H1 (cell line): ENCODE data around the gene CLN6. TPM values are rescaled to one million over a fixed set of nuclear protein-coding genes. Genes with fewer than 3 reads are reported as not detected.

ENCODE experiments used
- CTCF ChIA-PET: fragments of 300-600 bp; sonication (Branson Sonifier 250); formaldehyde crosslinking; loops from one replicate; lab custom pipeline; 2021; ENCODE audit not compliant: partially characterized antibody; lab: Charles Lee
- POLR2A ChIA-PET: fragments of 300-600 bp; sonication (Branson Sonifier 250); formaldehyde crosslinking; loops from one replicate; lab custom pipeline; 2021; ENCODE audit warnings: inconsistent platforms; ENCODE audit not compliant: partially characterized antibody; lab: Charles Lee
- DNase-seq, 2 experiments: peaks; one replicate each; pipeline versions ENCODE4 v3.0.0 to v3.0.0-alpha.2; 2010 to 2022; ENCODE audit warnings: low spot score in 2 of 2, low read depth in 1 of 2, mixed read lengths in 1 of 2
- FAIRE-seq: peaks from 2 replicates; lab custom pipeline; 2011; peaks lifted over from hg19 to GRCh38; lab: Jason Lieb, UNC
- H2AFZ ChIP-seq: 2 replicates; pipeline ENCODE4 v1.8.1; 2012; ENCODE audit warnings: low read length, inconsistent platforms
- H2AK5ac ChIP-seq: 2 replicates; pipeline ENCODE4 v1.6.1; 2013; ENCODE audit warnings: low read depth, low read length
- H2BK120ac ChIP-seq: replicated peaks from 2 replicates; pipeline ENCODE3; 2013; ENCODE audit warnings: low read depth, low read length, inconsistent platforms
- H2BK12ac ChIP-seq: 2 replicates; pipeline ENCODE4 v1.6.1; 2013; ENCODE audit warnings: low read depth, low read length
- H2BK15ac ChIP-seq: 2 replicates; pipeline ENCODE4 v1.6.1; 2013; ENCODE audit warnings: low read length
- H2BK20ac ChIP-seq: 2 replicates; pipeline ENCODE4 v1.6.1; 2013; ENCODE audit warnings: low read length
- H2BK5ac ChIP-seq: 2 replicates; pipeline ENCODE4 v1.6.1; 2013; ENCODE audit warnings: low read depth, low read length
- H3K14ac ChIP-seq: 2 replicates; pipeline ENCODE4 v1.6.1; 2013; ENCODE audit warnings: inconsistent platforms; ENCODE audit not compliant: insufficient read length
- H3K18ac ChIP-seq: 2 replicates; pipeline ENCODE4 v1.6.1; 2013; ENCODE audit warnings: low read length; ENCODE audit errors: extremely low read depth
- H3K23ac ChIP-seq: 2 replicates; pipeline ENCODE4 v1.6.1; 2013; ENCODE audit warnings: inconsistent platforms; ENCODE audit not compliant: insufficient read length
- H3K23me2 ChIP-seq: 2 replicates; pipeline ENCODE4 v1.6.1; 2013; ENCODE audit warnings: low read depth, low read length
- H3K27ac ChIP-seq: 2 replicates; pipeline ENCODE4 v1.6.1; 2011; ENCODE audit warnings: low read depth, low read length, inconsistent platforms
- H3K27me3 ChIP-seq, 4 experiments: replicated peaks in 1 of 4; 1 replicate in 1 of 4; 2 replicates in 3 of 4; pipeline versions ENCODE4 v1.6.1 to v1.8.1; 2011 to 2013; ENCODE audit warnings: low read length in 3 of 4, mild to moderate bottlenecking in 3 of 4, inconsistent platforms in 2 of 4, mixed read lengths in 2 of 4, moderate library complexity in 1 of 4; ENCODE audit not compliant: control insufficient read depth in 3 of 4, insufficient read depth in 3 of 4; ENCODE audit errors: extremely low read depth in 1 of 4
- H3K36me3 ChIP-seq, 4 experiments: 2 replicates each; pipeline versions ENCODE4 v1.6.1 to v1.8.1; 2011 to 2013; ENCODE audit warnings: mild to moderate bottlenecking in 4 of 4, low read length in 3 of 4, moderate library complexity in 2 of 4, control low read depth in 1 of 4, inconsistent platforms in 1 of 4; ENCODE audit not compliant: insufficient read depth in 4 of 4, control insufficient read depth in 2 of 4
- H3K4ac ChIP-seq: replicated peaks from 2 replicates; pipeline ENCODE3; 2013; ENCODE audit warnings: low read length, low read depth, mixed read lengths, inconsistent platforms; ENCODE audit not compliant: insufficient read length
- H3K4me1 ChIP-seq, 4 experiments: replicated peaks in 1 of 4; 1 replicate in 1 of 4; 2 replicates in 3 of 4; pipeline versions ENCODE4 v1.6.1 to v1.8.1; 2011 to 2013; ENCODE audit warnings: low read length in 3 of 4, inconsistent platforms in 2 of 4, mixed read lengths in 1 of 4; ENCODE audit not compliant: insufficient read depth in 4 of 4, control insufficient read depth in 3 of 4
- H3K4me2 ChIP-seq, 2 experiments: 2 replicates each; pipeline versions ENCODE4 v1.6.1 to v1.8.1; 2011 to 2013; ENCODE audit warnings: low read depth in 2 of 2, low read length in 2 of 2, control low read depth in 1 of 2, inconsistent platforms in 1 of 2, mild to moderate bottlenecking in 1 of 2; ENCODE audit not compliant: insufficient read depth in 1 of 2
- H3K4me3 ChIP-seq, 4 experiments: fragments of 200-600, 300-600 bp in 1 of 4; sonication (generic), shearing (Covaris generic), sonication (Bioruptor Twin) in 1 of 4; 2 replicates each; pipeline versions ENCODE4 v1.5.1 to v1.8.1; 2011 to 2016; ENCODE audit warnings: low read length in 4 of 4, low read depth in 3 of 4, control low read depth in 2 of 4, inconsistent platforms in 2 of 4, mild to moderate bottlenecking in 2 of 4, mixed read lengths in 1 of 4, moderate library complexity in 1 of 4; ENCODE audit not compliant: insufficient read depth in 2 of 4; ENCODE audit errors: extremely low read depth in 1 of 4
- H3K56ac ChIP-seq: replicated peaks from 2 replicates; pipeline ENCODE3; 2013; ENCODE audit warnings: low read depth, mild to moderate bottlenecking, mixed read lengths, low read length, inconsistent platforms; ENCODE audit not compliant: insufficient read length
- H3K79me1 ChIP-seq: 2 replicates; pipeline ENCODE4 v1.6.1; 2013; ENCODE audit warnings: low read depth, low read length, control low read depth
- H3K79me2 ChIP-seq, 2 experiments: 2 replicates each; pipeline versions ENCODE4 v1.6.1 to v1.8.1; 2012 to 2013; ENCODE audit warnings: low read length in 2 of 2, mild to moderate bottlenecking in 2 of 2, inconsistent platforms in 1 of 2; ENCODE audit not compliant: insufficient read depth in 2 of 2, control insufficient read depth in 1 of 2
- H3K9ac ChIP-seq, 4 experiments: replicated peaks in 1 of 4; 1 replicate in 1 of 4; 2 replicates in 3 of 4; pipeline versions ENCODE4 v1.6.1 to v1.8.1; 2011 to 2013; ENCODE audit warnings: low read depth in 3 of 4, low read length in 3 of 4, control low read depth in 2 of 4, mild to moderate bottlenecking in 2 of 4, moderate library complexity in 2 of 4, inconsistent platforms in 1 of 4; ENCODE audit errors: extremely low read depth in 1 of 4
- H3K9me3 ChIP-seq, 2 experiments: 2 replicates each; pipeline versions ENCODE4 v1.6.1 to v1.8.1; 2012 to 2013; ENCODE audit warnings: mild to moderate bottlenecking in 2 of 2, moderate library complexity in 2 of 2, control low read depth in 1 of 2, inconsistent platforms in 1 of 2, low read depth in 1 of 2, low read length in 1 of 2, mixed read lengths in 1 of 2; ENCODE audit not compliant: insufficient read depth in 2 of 2
- H4K20me1 ChIP-seq, 2 experiments: replicated peaks in 1 of 2; 2 replicates each; pipeline versions ENCODE3 to v1.8.1; 2011 to 2013; ENCODE audit warnings: inconsistent platforms in 2 of 2, low read length in 2 of 2, mild to moderate bottlenecking in 1 of 2; ENCODE audit not compliant: insufficient read depth in 2 of 2, control insufficient read depth in 1 of 2
- H4K5ac ChIP-seq: 2 replicates; pipeline ENCODE4 v1.6.1; 2013; ENCODE audit warnings: low read length, low read depth, mixed read lengths, inconsistent platforms; ENCODE audit not compliant: insufficient read length
- H4K8ac ChIP-seq: 2 replicates; pipeline ENCODE4 v1.8.0; 2013; ENCODE audit warnings: mild to moderate bottlenecking, moderate library complexity, low read length, inconsistent platforms; ENCODE audit not compliant: insufficient read depth; ENCODE audit errors: extremely low read depth
- H4K91ac ChIP-seq: replicated peaks from 2 replicates; pipeline ENCODE3; 2013; ENCODE audit warnings: low read length, mixed read lengths, inconsistent platforms; ENCODE audit not compliant: insufficient read length
- ASH2L ChIP-seq: fragments of 200-600, 300-600 bp; sonication (generic); IDR thresholded peaks from one replicate; pipeline ENCODE4 v1.7.1; 2017; ENCODE audit warnings: low read length
- CHD1 ChIP-seq: IDR thresholded peaks from 2 replicates; pipeline ENCODE4 v1.6.1; 2012; ENCODE audit warnings: low read depth, low read length, improper control_type of control experiment
- CTBP2 ChIP-seq: IDR thresholded peaks from 2 replicates; pipeline ENCODE4 v1.7.0; 2011; ENCODE audit warnings: borderline replicate concordance, mild to moderate bottlenecking, moderate library complexity, mixed read lengths, low read length; ENCODE audit not compliant: insufficient read depth, insufficient read length
- GTF2F1 ChIP-seq: IDR thresholded peaks from 2 replicates; pipeline ENCODE4 v1.6.1; 2012; ENCODE audit warnings: low read depth, low read length, improper control_type of control experiment, borderline replicate concordance
- JUN ChIP-seq: IDR thresholded peaks from 2 replicates; pipeline ENCODE4 v1.6.1; 2011; ENCODE audit warnings: low read depth, mild to moderate bottlenecking, improper control_type of control experiment, low read length
- MAX ChIP-seq: IDR thresholded peaks from 2 replicates; pipeline ENCODE4 v1.6.1; 2012; ENCODE audit warnings: inconsistent platforms
- POLR2AphosphoS5 ChIP-seq: IDR thresholded peaks from 2 replicates; pipeline ENCODE4 v1.6.1; 2011; ENCODE audit warnings: low read depth, low read length
- POU5F1 ChIP-seq: IDR thresholded peaks from 2 replicates; pipeline ENCODE4 v1.6.1; 2011; ENCODE audit warnings: low read depth, mild to moderate bottlenecking, low read length, moderate library complexity
- SIN3A ChIP-seq, 2 experiments: IDR thresholded peaks in 1 of 2; conservative IDR thresholded peaks in 1 of 2; 2 replicates each; pipeline ENCODE4 v1.6.1; 2011 to 2012; ENCODE audit warnings: low read length in 2 of 2, improper control_type of control experiment in 1 of 2, low read depth in 1 of 2, mild to moderate bottlenecking in 1 of 2
- SP1 ChIP-seq: IDR thresholded peaks from 2 replicates; pipeline ENCODE4 v1.6.1; 2011; ENCODE audit warnings: low read depth, low read length
- TCF12 ChIP-seq: IDR thresholded peaks from 2 replicates; pipeline ENCODE4 v1.6.1; 2011; ENCODE audit warnings: low read depth, mild to moderate bottlenecking, low read length
- WGBS, 2 experiments: shearing (Covaris generic) in 1 of 2; methylation state at CpG; one replicate each; pipeline versions ENCODE4 v1.1.6 to v1.1.7; 2013 to 2015; ENCODE audit warnings: low lambda C conversion rate in 2 of 2, mixed read lengths in 2 of 2, inconsistent platforms in 1 of 2, low coverage in 1 of 2, missing lambda C conversion rate in 1 of 2; ENCODE audit not compliant: insufficient replicate concordance in 2 of 2, insufficient coverage in 1 of 2, insufficient read length in 1 of 2; ENCODE audit errors: extremely low coverage in 1 of 2, missing lambda C conversion rate in 1 of 2; 5-methylcytosine and 5-hydroxymethylcytosine counted together
- polyA plus RNA-seq, 7 experiments: library from polyadenylated mRNA; depleted of rRNA in 3 of 7; stranded (reverse) in 5 of 7; unstranded in 2 of 7; fragments of >200 nt in 5 of 7; fragments of 200-250 nt in 2 of 7; gene quantifications; 1 replicate in 5 of 7; 2 replicates in 1 of 7; 4 replicates in 1 of 7; pipeline versions ENCODE4 v1.2.1 to v1.2.3, GENCODE V29; 2011 to 2013; ENCODE audit warnings: missing spikeins in 2 of 7, mixed read lengths in 2 of 7
- total RNA-seq: library from RNA; stranded (reverse); fragmentation: NEBNext Ultra II Directional; extraction: Animal tissue kit (Norgen Biotek cat#: 25700); gene quantifications from 2 replicates; pipeline ENCODE4 v1.2.1, GENCODE V29; 2021

Gene CLN6
- total and polyA plus RNA-seq, 2 of the 8 experiments (the other 6 are each of a cell fraction or from before 2014, with no cell fraction given), result 60.0 to 137 TPM

- Histone ChIP-seq H2BK12ac (peak within 1 kb of the TSS; percentile 91), H3K27ac (peak within 1 kb of the TSS; percentile 94), H3K4me3 (peak within 1 kb of the TSS; percentile 78 to 99 (median 89)), H3K4me2 (peak within 1 kb of the TSS; percentile 86 to 95), H3K9me3 (no peaks in the 10 kb centered on the region), H3K79me1 (no peaks in the 10 kb centered on the region; the same call in 1 of the 2 replicates), H3K23ac (no peak within 1 kb of the TSS), H4K8ac (peak within 1 kb of the TSS; percentile 99), H3K4me1 (peaks cover 5 to 18% (median 14%) of the 10 kb centered on the region in 4 experiments; a peak in 6 of 7 replicates), H3K9ac (peak within 1 kb of the TSS; percentile 89 to 97 (median 94)), H3K18ac (peak within 1 kb of the TSS; percentile 98), H2BK20ac (no peak within 1 kb of the TSS), H3K56ac (peak within 1 kb of the TSS; percentile 91), H3K27me3 (no peaks in the 10 kb centered on the region), H2BK120ac (no peak within 1 kb of the TSS), H3K36me3 (no peaks in the 10 kb centered on the region), H4K5ac (peak within 1 kb of the TSS; percentile 98), H3K14ac (no peak within 1 kb of the TSS), H4K91ac (peak within 1 kb of the TSS; percentile 81), H2AFZ (peak within 1 kb of the TSS; percentile 78), H2AK5ac (peak within 1 kb of the TSS; percentile 47; the same call in 1 of the 2 replicates), H3K23me2 (peaks cover 13% of the 10 kb centered on the region), H4K20me1 (peaks cover 19 to 21% of the 10 kb centered on the region in 2 experiments), H3K79me2 (peaks cover 20 to 46% of the 10 kb centered on the region in 2 experiments), H2BK5ac (peak within 1 kb of the TSS; percentile 97), H3K4ac (peak within 1 kb of the TSS; percentile 61), H2BK15ac (0 out of 2 replicates have a peak within 1 kb of the TSS, but pooled peaks have one; percentile 66)
- POLR2A ChIA-PET, result interaction anchor here (0.6 to 5.5 kb wide), 25 partner anchors 9 to 1176 kb away, joined by 3 to 50 read pairs (median 6); partner anchors contain the start of gene CLN6
- DNase-seq (peak; percentile 75 to 92), FAIRE-seq (no peak)
- CTCF ChIA-PET, result interaction anchor here (1.2 to 10.1 kb wide), 5 partner anchors 13 to 38 kb away, joined by 3 to 72 read pairs (median 4); no protein-coding TSS in a partner anchor
- whole genome bisulfite sequencing, 2 experiments, result 1% methylated on average over 64 of the region's 85 CpGs; no CpG with 5 or more reads in 1 of the 2 experiments
- TF ChIP-seq TCF12, result no peak
- peak; percentile 69 for TF ChIP-seq CTBP2
- peak; percentile 51 for TF ChIP-seq MAX
- TF ChIP-seq POLR2AphosphoS5, result peak; percentile 79
- TF ChIP-seq POU5F1, result no peak
- peak; percentile 38 to 75; a peak in 2 of 4 replicates for TF ChIP-seq SIN3A (conservative IDR thresholded peaks at IDR 0.05 in 1 of 2, IDR thresholded peaks at IDR 0.05 in 1 of 2; ENCODE audit: low read depth in 1 of 2, low read length in 2 of 2)
- no peak for TF ChIP-seq CHD1
- TF ChIP-seq GTF2F1, result peak; percentile 11; the same call in 1 of the 2 replicates
- peak; percentile 70; the same call in 1 of the 2 replicates for TF ChIP-seq SP1
- 0 out of 2 replicates have a peak, but pooled peaks have one; percentile 1 for TF ChIP-seq JUN
- TF ChIP-seq ASH2L, result peak; percentile 77
Observed at GRCh38 chr15:68277603-68278344, 48.2 kb upstream of the CLN6 start, which contains the start of gene FEM1B. FEM1B (plus strand) TSS chr15:68277745; CDS start chr15:68278418, 673 bp downstream.
